Uterus (tissue), 4 donors: Measurements from ENCODE around the gene SMAD4. TPM values are rescaled to one million over a fixed set of nuclear protein-coding genes. Genes with fewer than 3 reads are reported as not detected.

Experiments
- DNase-seq, 2 donors: peaks; one replicate each; pipeline ENCODE4 v3.0.0-alpha.2; 2019 to 2020
- H3K27ac ChIP-seq, 2 donors: fragments of 200-600 bp; sonication (generic); 1 replicate in 1 of 2; 2 replicates in 1 of 2; pipeline ENCODE4 v1.5.1; 2016 to 2018
- H3K27me3 ChIP-seq, 2 donors: fragments of 200-600 bp; sonication (generic); one replicate each; pipeline ENCODE4 v1.5.1; 2018 to 2019; ENCODE audit warnings: control low read depth in 1 of 2
- H3K36me3 ChIP-seq, 2 donors: fragments of 200-600 bp; sonication (generic); one replicate each; pipeline ENCODE4 v1.5.1; 2019; ENCODE audit warnings: control low read depth in 1 of 2
- H3K4me1 ChIP-seq, 2 donors: fragments of 200-600 bp; sonication (generic); one replicate each; pipeline ENCODE4 v1.5.1; 2018 to 2019; ENCODE audit warnings: control low read depth in 1 of 2
- H3K4me3 ChIP-seq, 2 donors: fragments of 200-600 bp; sonication (generic); 1 replicate in 1 of 2; 2 replicates in 1 of 2; pipeline ENCODE4 v1.5.1; 2018 to 2019; ENCODE audit warnings: mild to moderate bottlenecking in 1 of 2
- H3K9me3 ChIP-seq, 2 donors: fragments of 200-600 bp; sonication (generic); one replicate each; pipeline ENCODE4 v1.5.1; 2019; ENCODE audit warnings: control low read depth in 1 of 2
- CTCF ChIP-seq, 4 experiments: fragments of 200-600 bp in 2 of 4; fragments of 450-650 bp in 2 of 4; sonication (generic) in 2 of 4; IDR thresholded peaks; one replicate each; pipeline ENCODE4 v1.5.1; 2016 to 2019; ENCODE audit warnings: antibody characterized with exemption in 4 of 4, mild to moderate bottlenecking in 2 of 4, moderate library complexity in 1 of 4
- POLR2A ChIP-seq, 2 donors: fragments of 450-650 bp; IDR thresholded peaks; one replicate each; pipeline ENCODE4 v1.6.1; 2016; ENCODE audit warnings: antibody characterized with exemption in 2 of 2, mild to moderate bottlenecking in 1 of 2, moderate library complexity in 1 of 2
- intact Hi-C: fragments of 100-400 bp; cut with DNase I; formaldehyde crosslinking; loops from one replicate; pipeline ENCODE4 v1.15.1; 2023; ENCODE audit warnings: low total_unique reads
- total RNA-seq, 4 donors: library from RNA; depleted of rRNA in 3 of 4; stranded (reverse); fragments of >200 nt in 3 of 4; gene quantifications; one replicate each; pipeline versions ENCODE4 v1.1.0 to v1.2.4, GENCODE V29; 2014 to 2023
- donor health status: DM: yes; HTN: yes; CAD: no.

SMAD4 gene
- total RNA-seq, 4 donors from 2014 or later = 104 to 198 (median 141) TPM

- no peaks in the 10 kb centered on the region for H3K4me1 ChIP-seq
- TF ChIP-seq POLR2A (IDR thresholded peaks at IDR 0.05) (no peak), CTCF (IDR thresholded peaks at IDR 0.05) (no peak)
- intact Hi-C loops = no loop called here
These were observed 24.8 kb downstream of the SMAD4 start for GRCh38 chr18:51054764-51055163.

GRCh38 chr18:51059969-51060368, 30.0 kb downstream of the SMAD4 start:
- intact Hi-C loops = no loop called here
- no peaks in the 10 kb centered on the region for H3K4me1 ChIP-seq
- H3K27ac ChIP-seq = no peak overlapping the region
- H3K36me3 ChIP-seq = no peaks in the 10 kb centered on the region
- TF ChIP-seq POLR2A (IDR thresholded peaks at IDR 0.05) (no peak), CTCF (IDR thresholded peaks at IDR 0.05) (no peak)
- H3K4me3 ChIP-seq = no peak overlapping the region
- no peaks in the 10 kb centered on the region for H3K27me3 ChIP-seq
- DNase-seq = no peak
- H3K9me3 ChIP-seq = no peaks in the 10 kb centered on the region

More at GRCh38 chr18:51054764-51055163, 24.8 kb downstream of the SMAD4 start:
- DNase-seq = no peak
- Histone ChIP-seq H3K36me3 (no peaks in the 10 kb centered on the region), H3K4me3 (no peak overlapping the region), H3K27me3 (no peaks in the 10 kb centered on the region), H3K9me3 (no peaks in the 10 kb centered on the region), H3K27ac (no peak overlapping the region)

GRCh38 chr18:51064256-51064655, 34.2 kb downstream of the SMAD4 start:
- Histone ChIP-seq H3K27ac (no peak overlapping the region), H3K4me3 (no peak overlapping the region), H3K36me3 (no peaks in the 10 kb centered on the region), H3K9me3 (no peaks in the 10 kb centered on the region), H3K27me3 (no peaks in the 10 kb centered on the region), H3K4me1 (no peaks in the 10 kb centered on the region)
- no peak for DNase-seq
- intact Hi-C loops = no loop called here
- TF ChIP-seq POLR2A (IDR thresholded peaks at IDR 0.05) = no peak
- TF ChIP-seq CTCF (IDR thresholded peaks at IDR 0.05) = no peak

- Histone ChIP-seq H3K27me3 (no peaks in the 10 kb centered on the region), H3K4me1 (no peaks in the 10 kb centered on the region), H3K36me3 (no peaks in the 10 kb centered on the region), H3K4me3 (no peak overlapping the region), H3K9me3 (no peaks in the 10 kb centered on the region), H3K27ac (no peak overlapping the region)
- intact Hi-C loops = no loop called here
- no peak for TF ChIP-seq POLR2A (IDR thresholded peaks at IDR 0.05)
- no peak for TF ChIP-seq CTCF (IDR thresholded peaks at IDR 0.05)
- DNase-seq = no peak
These were observed 36.3 kb downstream of the SMAD4 start for GRCh38 chr18:51066273-51066672.

GRCh38 chr18:51068105-51068504, 38.1 kb downstream of the SMAD4 start:
- H3K27ac ChIP-seq = no peak overlapping the region
- H3K4me1 ChIP-seq = no peaks in the 10 kb centered on the region
- no peak for DNase-seq

More at GRCh38 chr18:51068105-51068504, 38.1 kb downstream of the SMAD4 start:
- TF ChIP-seq CTCF (IDR thresholded peaks at IDR 0.05) = no peak
- no peak for TF ChIP-seq POLR2A (IDR thresholded peaks at IDR 0.05)
- Histone ChIP-seq H3K36me3 (no peaks in the 10 kb centered on the region), H3K9me3 (no peaks in the 10 kb centered on the region), H3K27me3 (no peaks in the 10 kb centered on the region), H3K4me3 (no peak overlapping the region)
- intact Hi-C loops = no loop called here
